Fibroblast of villous mesenchyme (primary cell): ENCODE data around the gene DZANK1. TPM values are rescaled to one million over a fixed set of nuclear protein-coding genes. Genes with fewer than 3 reads are reported as not detected.

Experiments used
- DNase-seq: peaks from one replicate; pipeline ENCODE4 v3.0.0-alpha.2; 2010; ENCODE audit warnings: low read depth
- H3K4me3 ChIP-seq: 2 replicates; pipeline ENCODE4 v1.5.1; 2011; ENCODE audit warnings: low read depth, mild to moderate bottlenecking, low read length
- CTCF ChIP-seq: IDR thresholded peaks from 2 replicates; pipeline ENCODE4 v1.5.1; 2012; ENCODE audit warnings: low read depth, mild to moderate bottlenecking, low read length; ENCODE audit not compliant: insufficient read depth
- total RNA-seq: library from RNA; depleted of rRNA; stranded (reverse); fragments of >200 nt; gene quantifications from 2 replicates; pipeline ENCODE4 v1.2.3, GENCODE V29; 2012

DZANK1 gene
- 0.64 and 1.3 TPM in 2 replicates for total RNA-seq

GRCh38 chr20:18466894-18467730, at the start of gene DZANK1, which contains the start of gene POLR3F:
DZANK1 (minus strand) TSS chr20:18467030; CDS start chr20:18465358, 1,672 bp downstream.
POLR3F (plus strand) TSS chr20:18467390; CDS start chr20:18467507, 117 bp downstream.
- peak; percentile 95 for DNase-seq
- no peak for TF ChIP-seq CTCF

GRCh38 chr20:18515973-18516372, 49.1 kb upstream of the DZANK1 start:
- H3K4me3 ChIP-seq = no peak overlapping the region
- no peak for DNase-seq
- no peak for TF ChIP-seq CTCF

More at GRCh38 chr20:18466894-18467730, at the start of gene DZANK1, which contains the start of gene POLR3F:
- peak within 1 kb of the TSS; percentile 91 for H3K4me3 ChIP-seq

GRCh38 chr20:18514127-18514526, 47.3 kb upstream of the DZANK1 start:
- H3K4me3 ChIP-seq = no peak overlapping the region
- DNase-seq = no peak

GRCh38 chr20:18513208-18513607, 46.4 kb upstream of the DZANK1 start:
- no peak for TF ChIP-seq CTCF
- no peak overlapping the region for H3K4me3 ChIP-seq
- no peak for DNase-seq

More at GRCh38 chr20:18514127-18514526, 47.3 kb upstream of the DZANK1 start:
- no peak for TF ChIP-seq CTCF

GRCh38 chr20:18511571-18511970, 44.7 kb upstream of the DZANK1 start:
- TF ChIP-seq CTCF = no peak
- no peak for DNase-seq
- no peak overlapping the region for H3K4me3 ChIP-seq

- peak within 1 kb of the TSS; percentile 98 for H3K4me3 ChIP-seq
- no peak for TF ChIP-seq CTCF
- peak; percentile 98 for DNase-seq
Observed at GRCh38 chr20:18507218-18508191, 40.7 kb upstream of the DZANK1 start, which contains the start of gene SEC23B. SEC23B (plus strand) TSS chr20:18507940; CDS start chr20:18510836, 2,896 bp downstream.
